Inflammatory macrophage (primary cell): ENCODE results near the gene FDX2.
"Not testable (repeated sequence)": the region's sequence is repeated elsewhere in the genome, so short reads cannot be mapped to it uniquely, and the experiment has no call there.

Experiments used
- DNase-seq, 2 donors: peaks; one replicate each; pipeline ENCODE4 v3.0.0-alpha.2; 2020 to 2022

FDX2 gene

DNA sequence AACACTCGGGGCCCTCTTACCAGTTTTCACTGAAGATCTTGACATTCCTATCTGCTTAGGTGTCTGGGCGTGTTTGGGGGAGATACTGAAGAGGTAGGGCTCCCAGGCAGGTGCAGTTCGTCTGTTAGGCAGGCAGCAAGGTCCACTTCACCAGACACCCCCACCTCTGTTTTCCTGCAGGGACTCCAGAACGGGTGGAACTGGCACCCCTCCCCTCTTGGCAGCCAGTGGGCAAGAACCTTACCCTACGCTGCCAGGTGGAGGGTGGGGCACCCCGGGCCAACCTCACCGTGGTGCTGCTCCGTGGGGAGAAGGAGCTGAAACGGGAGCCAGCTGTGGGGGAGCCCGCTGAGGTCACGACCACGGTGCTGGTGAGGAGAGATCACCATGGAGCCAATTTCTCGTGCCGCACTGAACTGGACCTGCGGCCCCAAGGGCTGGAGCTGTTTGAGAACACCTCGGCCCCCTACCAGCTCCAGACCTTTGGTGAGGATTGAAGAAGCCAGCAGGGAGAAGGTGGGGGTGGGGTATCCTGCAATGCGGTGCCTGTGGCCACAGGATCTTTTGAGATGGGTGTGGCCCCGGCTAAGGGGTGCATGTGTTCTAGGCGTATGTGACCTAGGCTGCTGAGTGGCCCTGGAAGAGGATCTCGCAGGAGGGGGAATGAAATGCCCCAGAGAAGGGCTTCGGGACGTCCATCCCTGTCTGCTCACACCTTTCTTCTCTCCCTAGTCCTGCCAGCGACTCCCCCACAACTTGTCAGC, 32.3 kb downstream of the FDX2 start:
- no peak for DNase-seq

DNA sequence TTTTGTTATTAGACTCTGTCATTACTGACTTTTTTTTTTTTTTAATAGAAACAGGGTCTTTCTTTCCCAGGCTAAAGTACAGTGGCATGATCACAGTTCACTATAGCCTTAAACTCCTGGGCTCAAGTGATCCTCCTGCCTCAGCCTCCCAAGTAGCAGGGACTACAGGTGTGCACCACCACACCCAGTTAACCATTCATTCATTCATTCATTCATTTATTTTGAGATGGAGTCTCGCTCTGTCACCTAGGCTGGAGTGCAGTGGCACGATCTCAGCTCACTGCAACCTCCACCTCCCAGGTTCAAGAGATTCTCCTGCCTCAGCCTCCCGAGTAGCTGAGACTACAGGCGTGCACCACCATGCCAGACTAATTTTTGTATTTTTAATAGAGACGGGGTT, 33.8 kb downstream of the FDX2 start:
- not testable (repeated sequence) for DNase-seq

DNA sequence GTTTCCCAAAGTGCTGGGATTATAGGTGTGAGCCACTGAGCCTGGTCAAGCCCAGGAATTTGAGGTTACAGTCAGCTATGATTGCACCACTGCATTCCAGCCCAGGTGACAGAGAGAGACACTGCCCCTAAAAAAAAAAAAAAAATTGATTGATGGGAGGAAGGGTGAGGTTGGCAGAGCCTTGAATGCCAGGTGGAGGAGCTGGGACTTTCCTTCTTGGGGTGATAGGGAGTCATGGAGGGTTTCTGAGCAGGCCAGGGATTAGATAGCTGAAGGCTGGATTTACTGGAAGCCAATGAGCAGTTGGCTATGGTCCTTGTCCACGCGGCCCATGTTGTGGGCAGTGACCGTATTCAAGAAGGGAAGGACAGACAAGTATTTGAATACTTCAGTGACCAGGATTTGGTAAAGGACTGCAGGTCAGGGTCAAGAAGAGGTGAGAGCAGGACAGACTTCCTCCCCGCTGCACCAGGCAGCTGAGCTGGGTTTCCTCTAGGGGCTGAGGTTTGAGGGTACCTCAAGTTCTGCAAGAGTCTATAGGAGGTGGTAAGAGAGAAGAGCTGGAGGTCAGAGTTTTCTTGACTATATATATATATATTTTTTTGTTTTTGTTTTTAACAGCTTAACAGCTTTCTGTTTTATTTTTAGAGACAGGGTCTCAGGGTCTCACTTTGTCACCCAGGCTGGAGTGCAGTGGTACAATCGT, 35.9 kb downstream of the FDX2 start:
- no peak for DNase-seq

DNA sequence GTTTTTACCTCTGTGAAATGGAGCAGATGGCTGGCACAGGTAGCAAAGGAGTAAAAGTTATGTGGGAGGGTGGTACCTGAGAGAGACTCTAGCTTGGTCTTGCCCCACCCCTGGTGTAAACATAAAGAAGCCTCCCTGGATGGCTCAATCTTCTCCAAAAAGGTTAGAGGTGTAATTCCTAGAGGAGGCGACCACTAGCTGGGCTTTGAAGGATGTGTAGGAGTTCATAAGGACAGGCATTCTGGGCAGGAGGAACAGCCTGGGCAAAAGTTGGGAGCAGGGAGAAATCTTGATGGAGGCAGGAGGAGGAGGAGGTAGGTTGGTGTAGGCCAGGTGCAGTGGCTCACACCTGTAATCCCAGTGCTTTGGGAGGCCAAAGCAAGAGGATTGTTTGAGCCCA, 36.9 kb downstream of the FDX2 start:
- DNase-seq, result no peak

DNA sequence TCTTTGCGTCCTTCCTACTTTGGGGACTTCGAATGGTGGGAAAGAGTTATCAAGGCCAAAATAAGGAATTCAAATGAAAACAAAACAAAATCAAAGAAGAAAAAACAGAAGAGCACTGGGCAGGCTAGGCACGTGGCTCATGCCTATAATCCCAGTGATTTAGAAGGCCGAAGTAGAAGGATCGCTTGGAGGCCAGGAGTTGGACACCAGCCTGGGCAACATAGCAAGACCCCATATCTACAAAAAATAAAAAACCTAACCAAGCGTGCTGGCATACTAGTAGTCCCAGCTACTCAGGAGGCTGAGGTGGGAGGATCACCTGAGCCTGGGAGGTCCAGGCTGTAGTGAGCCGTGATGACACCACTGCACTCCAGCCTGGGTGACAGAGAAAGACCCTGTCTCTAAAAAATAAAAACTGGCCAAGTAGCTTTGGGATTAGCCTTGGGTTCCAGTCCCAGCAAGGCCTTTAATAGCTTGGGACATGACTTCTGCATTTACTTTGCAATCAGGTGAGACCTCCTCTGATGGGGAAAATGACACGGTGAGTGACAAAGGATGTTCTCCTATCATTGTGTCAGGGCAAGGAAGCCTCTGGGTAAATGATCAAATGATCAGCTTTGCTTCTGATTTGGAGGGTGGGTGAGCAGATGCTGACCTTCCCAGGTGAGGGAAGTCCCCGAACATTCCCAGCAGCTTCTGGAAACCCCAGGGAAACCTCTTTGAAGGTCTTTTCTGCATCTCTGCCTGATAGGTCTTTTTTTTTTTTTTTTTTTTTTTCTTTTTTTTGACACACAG, 37.8 kb downstream of the FDX2 start:
- DNase-seq, result no peak

DNA sequence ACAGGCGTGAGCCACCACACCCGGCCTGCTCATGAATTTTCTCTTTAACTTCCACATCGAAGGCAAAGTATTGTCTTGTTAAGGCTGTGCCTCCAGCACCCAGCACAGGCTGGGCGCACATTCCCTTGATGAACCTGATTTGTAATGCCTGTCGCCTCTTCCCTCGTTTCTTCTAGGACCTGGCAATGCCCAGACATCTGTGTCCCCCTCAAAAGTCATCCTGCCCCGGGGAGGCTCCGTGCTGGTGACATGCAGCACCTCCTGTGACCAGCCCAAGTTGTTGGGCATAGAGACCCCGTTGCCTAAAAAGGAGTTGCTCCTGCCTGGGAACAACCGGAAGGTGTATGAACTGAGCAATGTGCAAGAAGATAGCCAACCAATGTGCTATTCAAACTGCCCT, 41.2 kb downstream of the FDX2 start:
- DNase-seq, result no peak

DNA sequence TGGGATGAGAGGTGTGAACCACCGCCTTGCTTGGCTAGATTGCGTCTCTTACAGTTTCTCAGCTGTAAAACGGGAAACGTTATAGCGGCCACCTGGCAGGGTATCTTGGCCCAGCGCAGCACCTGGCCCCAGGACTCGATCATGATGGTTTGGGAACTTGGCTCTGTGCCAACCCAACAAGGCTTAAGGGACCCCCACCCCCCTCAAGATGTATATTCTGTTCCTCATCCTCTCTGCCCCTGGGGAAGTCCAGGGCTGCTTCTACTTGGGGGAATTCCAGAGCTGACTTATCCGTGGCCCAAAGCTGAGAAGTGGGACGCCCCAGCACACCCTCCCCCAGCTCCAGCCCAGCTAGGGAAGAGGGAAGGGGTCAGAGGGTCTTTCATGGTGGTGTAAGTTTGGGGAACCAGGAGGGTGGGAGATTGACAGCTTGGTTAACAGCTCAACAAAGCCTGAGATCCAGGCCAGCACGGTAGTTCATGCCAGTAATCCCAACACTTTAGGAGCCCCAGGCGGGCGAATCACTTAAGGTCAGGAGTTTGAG, 44.2 kb downstream of the FDX2 start:
- DNase-seq, result peak; percentile 32 to 61

DNA sequence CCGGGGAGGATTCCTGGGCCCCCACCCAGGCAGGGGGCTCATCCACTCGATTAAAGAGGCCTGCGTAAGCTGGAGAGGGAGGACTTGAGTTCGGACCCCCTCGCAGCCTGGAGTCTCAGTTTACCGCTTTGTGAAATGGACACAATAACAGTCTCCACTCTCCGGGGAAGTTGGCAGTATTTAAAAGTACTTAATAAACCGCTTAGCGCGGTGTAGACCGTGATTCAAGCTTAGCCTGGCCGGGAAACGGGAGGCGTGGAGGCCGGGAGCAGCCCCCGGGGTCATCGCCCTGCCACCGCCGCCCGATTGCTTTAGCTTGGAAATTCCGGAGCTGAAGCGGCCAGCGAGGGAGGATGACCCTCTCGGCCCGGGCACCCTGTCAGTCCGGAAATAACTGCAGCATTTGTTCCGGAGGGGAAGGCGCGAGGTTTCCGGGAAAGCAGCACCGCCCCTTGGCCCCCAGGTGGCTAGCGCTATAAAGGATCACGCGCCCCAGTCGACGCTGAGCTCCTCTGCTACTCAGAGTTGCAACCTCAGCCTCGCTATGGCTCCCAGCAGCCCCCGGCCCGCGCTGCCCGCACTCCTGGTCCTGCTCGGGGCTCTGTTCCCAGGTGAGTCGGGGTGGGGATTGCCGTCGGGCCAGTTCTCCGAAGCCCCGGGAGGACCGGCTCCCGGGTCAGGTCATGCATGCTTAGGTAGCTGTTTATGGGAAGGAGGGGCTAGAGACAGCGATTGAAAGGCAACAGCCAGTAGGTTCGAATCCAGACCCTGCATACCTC, 45.0 kb downstream of the FDX2 start, which contains the start of gene ICAM1:
ICAM1 (plus strand) TSS at position 505 of the 779 bp plus-strand sequence; CDS start at position 545, 40 bp downstream.
- DNase-seq, result peak; percentile 93 to 94

DNA sequence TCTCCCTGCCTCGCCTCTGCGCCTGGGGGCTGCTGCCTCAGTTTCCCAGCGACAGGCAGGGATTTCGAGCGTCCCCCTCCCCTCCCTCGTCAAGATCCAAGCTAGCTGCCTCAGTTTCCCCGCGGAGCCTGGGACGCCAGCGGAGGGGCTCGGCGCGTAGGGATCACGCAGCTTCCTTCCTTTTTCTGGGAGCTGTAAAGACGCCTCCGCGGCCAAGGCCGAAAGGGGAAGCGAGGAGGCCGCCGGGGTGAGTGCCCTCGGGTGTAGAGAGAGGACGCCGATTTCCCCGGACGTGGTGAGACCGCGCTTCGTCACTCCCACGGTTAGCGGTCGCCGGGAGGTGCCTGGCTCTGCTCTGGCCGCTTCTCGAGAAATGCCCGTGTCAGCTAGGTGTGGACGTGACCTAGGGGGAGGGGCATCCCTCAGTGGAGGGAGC, 45.6 kb downstream of the FDX2 start:
- DNase-seq, result peak; percentile 94 to 98

DNA sequence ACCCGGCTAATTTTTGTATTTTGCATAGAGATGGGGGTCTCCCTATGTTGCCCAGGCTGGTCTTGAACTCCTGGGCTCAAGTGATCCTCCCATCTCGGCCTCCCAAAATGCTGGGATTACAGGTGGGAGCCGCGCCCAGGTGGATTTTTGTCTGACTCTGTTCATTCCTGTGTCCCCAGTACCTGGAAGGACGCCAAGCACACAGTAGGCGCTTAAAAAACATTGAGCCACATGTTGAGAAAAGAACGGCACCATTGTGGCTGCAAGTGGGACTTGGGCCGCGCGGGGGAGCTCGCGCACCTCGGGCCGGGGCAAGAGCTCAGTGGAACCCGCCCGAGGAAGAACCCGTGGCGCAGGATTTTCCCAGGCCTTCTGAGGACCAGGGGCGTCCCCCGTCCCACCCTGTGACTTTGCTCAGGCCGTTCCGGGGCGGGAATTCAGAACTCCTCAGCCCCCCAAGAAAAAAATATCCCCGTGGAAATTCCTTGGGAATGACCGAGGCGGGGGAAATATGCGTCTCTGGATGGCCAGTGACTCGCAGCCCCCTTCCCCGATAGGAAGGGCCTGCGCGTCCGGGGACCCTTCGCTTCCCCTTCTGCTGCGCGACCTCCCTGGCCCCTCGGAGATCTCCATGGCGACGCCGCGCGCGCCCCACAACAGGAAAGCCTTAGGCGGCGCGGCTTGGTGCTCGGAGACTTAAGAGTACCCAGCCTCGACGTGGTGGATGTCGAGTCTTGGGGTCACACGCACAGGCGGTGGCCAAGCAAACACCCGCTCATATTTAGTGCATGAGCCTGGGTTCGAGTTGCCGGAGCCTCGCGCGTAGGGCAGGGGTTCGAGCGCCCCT, 46.3 kb downstream of the FDX2 start:
- DNase-seq, result peak; percentile 89 to 90

DNA sequence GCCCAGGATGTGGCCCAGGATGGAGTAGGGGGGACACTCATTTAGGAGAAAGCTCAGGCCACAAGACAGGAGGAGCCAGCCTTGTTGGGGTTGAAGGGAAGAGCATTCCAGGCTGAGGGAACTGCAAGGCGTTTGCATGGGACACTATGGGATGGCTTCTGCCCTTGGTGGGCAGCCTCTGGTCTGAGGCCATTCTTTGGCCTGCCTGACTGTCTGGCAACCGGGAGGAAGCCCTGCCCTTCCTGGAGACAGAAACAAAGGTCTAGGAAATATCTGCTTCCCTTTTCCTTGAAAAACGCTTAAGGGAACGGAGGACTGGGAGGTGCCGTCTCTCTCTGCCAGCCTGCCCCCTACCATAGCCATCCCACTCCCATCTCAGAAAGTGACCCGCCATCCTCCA, 47.7 kb downstream of the FDX2 start:
- DNase-seq, result peak in 1 of 2 donors; percentile 38

DNA sequence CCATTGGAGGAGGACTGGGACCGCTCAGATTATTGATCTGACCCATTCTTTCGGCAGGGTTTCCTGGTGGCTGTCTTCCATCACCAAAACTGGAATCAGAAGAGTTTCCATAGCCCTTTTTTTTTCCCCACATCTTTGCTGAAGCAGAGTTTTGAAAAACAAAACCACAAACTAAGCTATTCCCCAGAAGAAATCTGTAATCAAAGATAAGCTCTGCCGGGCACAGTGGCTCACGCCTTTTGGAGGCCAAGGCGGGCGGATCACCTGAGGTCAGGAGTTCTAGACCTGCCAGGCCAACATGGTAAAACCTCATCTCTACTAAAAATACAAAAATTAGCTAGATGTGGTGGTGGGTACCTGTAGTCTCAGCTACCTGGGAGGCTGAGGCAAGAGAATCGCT, 49.1 kb downstream of the FDX2 start:
- no peak for DNase-seq

DNA sequence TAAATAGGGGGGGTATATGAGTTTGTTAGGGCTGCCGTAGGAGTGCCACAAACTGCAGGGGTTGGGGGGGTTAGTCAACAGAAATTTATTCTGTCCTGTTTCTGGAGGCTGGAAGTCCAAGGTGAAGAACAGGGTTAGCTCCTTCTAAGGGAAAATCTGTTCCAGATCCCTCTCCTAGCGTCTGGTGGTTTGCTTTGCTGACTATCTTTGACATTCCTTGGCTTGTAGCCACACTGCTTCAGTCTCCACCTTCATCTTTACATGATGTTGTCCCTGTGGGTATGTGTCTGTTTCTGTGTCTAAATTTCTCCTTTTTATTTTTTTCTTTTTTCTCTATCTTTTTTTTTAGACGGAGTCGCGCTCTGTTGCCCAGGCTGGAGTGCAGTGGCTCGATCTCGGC, 53.0 kb downstream of the FDX2 start:
- no peak for DNase-seq

DNA sequence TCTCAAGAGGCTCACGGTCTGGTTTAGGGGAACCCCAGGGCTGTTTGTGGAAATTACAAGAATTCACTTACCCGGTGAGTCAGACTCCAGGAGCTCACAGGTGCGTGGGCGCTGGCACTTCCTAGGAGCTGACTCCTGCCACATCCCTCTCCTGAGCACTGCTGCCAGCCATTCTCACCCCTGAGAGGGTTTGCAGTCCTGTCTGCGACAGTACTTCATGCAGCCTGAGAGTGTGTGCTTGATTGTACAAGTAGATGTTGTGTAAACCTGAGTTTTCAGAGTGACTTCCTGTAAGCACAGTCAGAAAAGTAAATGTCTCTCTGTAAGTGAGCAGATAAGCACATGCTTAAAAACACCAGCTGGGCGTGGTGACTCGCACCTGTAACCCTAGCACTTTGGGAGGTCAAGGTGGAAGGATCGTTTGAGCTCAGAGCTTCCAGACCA, 55.7 kb downstream of the FDX2 start:
- DNase-seq, result peak in 1 of 2 donors; percentile 25
